Measurements from ENCODE around the gene ROR2. TPM values are rescaled to one million over a fixed set of nuclear protein-coding genes. Genes with fewer than 3 reads are reported as not detected.
A peak's percentile ranks its signal among the peaks of the same experiment; 100 is the strongest.

Gene ROR2
- total RNA-seq, 1 donor from 2014 or later: 18.6 TPM

GRCh38 chr9:91740701-91741100 is 209.3 kb downstream of the ROR2 start:
- H3K9me3 Mint-ChIP-seq (ENCODE audit: low read depth): no peaks in the 10 kb centered on the region
- peaks cover 8% of the 10 kb centered on the region for H3K36me3 Mint-ChIP-seq (ENCODE audit: low read depth)
- H3K27ac Mint-ChIP-seq (ENCODE audit: unreplicated experiment): no peak overlapping the region
- TF ChIP-seq CTCF (IDR thresholded peaks at IDR 0.05): peak; percentile 55
- no peaks in the 10 kb centered on the region for H3K27me3 Mint-ChIP-seq (ENCODE audit: low read depth)
- peaks cover 9% of the 10 kb centered on the region for H3K4me1 Mint-ChIP-seq (ENCODE audit: low read depth)
- H3K4me3 Mint-ChIP-seq (ENCODE audit: unreplicated experiment): no peak overlapping the region
- no peak for DNase-seq (ENCODE audit: low spot score)

GRCh38 chr9:91736898-91737601 is 213.0 kb downstream of the ROR2 start:
- no peak for TF ChIP-seq CTCF (IDR thresholded peaks at IDR 0.05)
- no peak for DNase-seq (ENCODE audit: low spot score)
- peaks cover 12% of the 10 kb centered on the region for H3K4me1 Mint-ChIP-seq (ENCODE audit: low read depth)
- H3K27ac Mint-ChIP-seq (ENCODE audit: unreplicated experiment): no peak overlapping the region
- no peak overlapping the region for H3K4me3 Mint-ChIP-seq (ENCODE audit: unreplicated experiment)
- peaks cover 8% of the 10 kb centered on the region for H3K36me3 Mint-ChIP-seq (ENCODE audit: low read depth)
- no peaks in the 10 kb centered on the region for H3K27me3 Mint-ChIP-seq (ENCODE audit: low read depth)
- no peaks in the 10 kb centered on the region for H3K9me3 Mint-ChIP-seq (ENCODE audit: low read depth)

- DNase-seq (ENCODE audit: low spot score): no peak
- no peak overlapping the region for H3K4me3 Mint-ChIP-seq (ENCODE audit: unreplicated experiment)
- no peaks in the 10 kb centered on the region for H3K27me3 Mint-ChIP-seq (ENCODE audit: low read depth)
- no peak overlapping the region for H3K27ac Mint-ChIP-seq (ENCODE audit: unreplicated experiment)
- peaks cover 5% of the 10 kb centered on the region for H3K4me1 Mint-ChIP-seq (ENCODE audit: low read depth)
- TF ChIP-seq CTCF (IDR thresholded peaks at IDR 0.05): no peak
- peaks cover 8% of the 10 kb centered on the region for H3K36me3 Mint-ChIP-seq (ENCODE audit: low read depth)
- H3K9me3 Mint-ChIP-seq (ENCODE audit: low read depth): no peaks in the 10 kb centered on the region
Observed at GRCh38 chr9:91736311-91736710, 213.7 kb downstream of the ROR2 start.

GRCh38 chr9:91735049-91735448 is 215.0 kb downstream of the ROR2 start:
- H3K9me3 Mint-ChIP-seq (ENCODE audit: low read depth): no peaks in the 10 kb centered on the region
- no peaks in the 10 kb centered on the region for H3K27me3 Mint-ChIP-seq (ENCODE audit: low read depth)
- H3K36me3 Mint-ChIP-seq (ENCODE audit: low read depth): peaks cover 9% of the 10 kb centered on the region
- no peak overlapping the region for H3K27ac Mint-ChIP-seq (ENCODE audit: unreplicated experiment)
- peaks cover 3% of the 10 kb centered on the region for H3K4me1 Mint-ChIP-seq (ENCODE audit: low read depth)
- no peak for TF ChIP-seq CTCF (IDR thresholded peaks at IDR 0.05)
- DNase-seq (ENCODE audit: low spot score): no peak
- no peak overlapping the region for H3K4me3 Mint-ChIP-seq (ENCODE audit: unreplicated experiment)

- Mint-ChIP-seq H3K27ac (ENCODE audit: unreplicated experiment) (peak overlapping the region; percentile 22), H3K27me3 (ENCODE audit: low read depth) (no peaks in the 10 kb centered on the region), H3K4me1 (ENCODE audit: low read depth) (peaks cover 3% of the 10 kb centered on the region), H3K4me3 (ENCODE audit: unreplicated experiment) (no peak overlapping the region), H3K36me3 (ENCODE audit: low read depth) (peaks cover 9% of the 10 kb centered on the region), H3K9me3 (ENCODE audit: low read depth) (no peaks in the 10 kb centered on the region)
- DNase-seq (ENCODE audit: low spot score): no peak
- peak; percentile 98 for TF ChIP-seq CTCF (IDR thresholded peaks at IDR 0.05)
Observed at GRCh38 chr9:91734371-91734981, 215.6 kb downstream of the ROR2 start.

All from chondrocyte (in vitro differentiated cells).